ENCODE results near the gene DNAH12. TPM values are rescaled to one million over a fixed set of nuclear protein-coding genes. Genes with fewer than 3 reads are reported as not detected.

DNAH12 gene
- total and polyA plus RNA-seq, 4 donors: 0.05 to 0.08 (median 0.08) TPM; not detected in 1

DNA sequence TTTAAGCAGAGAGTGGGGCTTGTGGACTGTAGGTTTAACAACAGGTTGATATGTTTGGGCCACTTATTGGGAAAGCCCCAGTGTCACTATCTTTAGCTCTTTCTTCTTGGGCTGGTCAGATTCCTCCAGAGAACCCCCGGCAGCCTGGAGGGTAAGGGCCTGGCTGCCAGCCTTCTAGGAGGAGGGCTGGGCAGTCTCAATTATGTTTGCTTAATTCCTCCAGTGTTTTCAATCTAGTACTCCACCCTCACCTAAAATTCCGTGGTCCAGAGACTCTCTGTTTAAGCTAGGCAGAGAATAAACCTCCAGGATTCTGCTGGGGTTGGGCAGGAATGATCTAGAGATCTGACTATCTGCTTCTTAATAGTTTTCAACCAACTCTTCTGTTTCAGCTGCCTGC is 256.9 kb downstream of the DNAH12 start:
- no peak overlapping the region for H3K27ac ChIP-seq (ENCODE audit: low read depth in 1 of 2, low read length in 2 of 2)
- H3K4me3 ChIP-seq (ENCODE audit: low read depth in 1 of 3, low read length in 3 of 3): no peak overlapping the region
- H3K9ac ChIP-seq (ENCODE audit: low read depth in 1 of 2, low read length in 2 of 2): no peak overlapping the region
- H3K27me3 ChIP-seq (ENCODE audit: control insufficient read depth in 4 of 4, insufficient read depth in 4 of 4, low read length in 3 of 4): peaks cover 0 to 3% (median 0%) of the 10 kb centered on the region in 4 donors
- 71% methylated on average over 2 of the region's 2 CpGs for WGBS
- H3K9me3 ChIP-seq (ENCODE audit: control insufficient read depth in 4 of 4, low read length in 3 of 4): peaks cover 0 to 3% (median under 1%) of the 10 kb centered on the region in 4 donors
- no peaks in the 10 kb centered on the region for H3K4me1 ChIP-seq (ENCODE audit: control insufficient read depth in 4 of 4, insufficient read depth in 4 of 4, low read length in 3 of 4)
- H3K36me3 ChIP-seq (ENCODE audit: control insufficient read depth in 4 of 4, insufficient read depth in 3 of 4, low read depth in 1 of 4, low read length in 3 of 4): no peaks in the 10 kb centered on the region
- no peak for DNase-seq (ENCODE audit: low spot score)
- TF ChIP-seq EGR1 (IDR thresholded peaks at IDR 0.05; ENCODE audit: low read depth in 2 of 2) (no peak), NR2F2 (IDR thresholded peaks at IDR 0.05) (no peak), FOXA1 (IDR thresholded peaks at IDR 0.05) (no peak), GABPA (IDR thresholded peaks at IDR 0.05 in 1 of 2, conservative IDR thresholded peaks at IDR 0.05 in 1 of 2) (no peak), JUND (IDR thresholded peaks at IDR 0.05) (no peak), HNF4G (IDR thresholded peaks at IDR 0.05) (no peak), SP1 (IDR thresholded peaks at IDR 0.05) (no peak), FOXA2 (IDR thresholded peaks at IDR 0.05) (no peak), RAD21 (IDR thresholded peaks at IDR 0.05) (no peak), TAF1 (conservative IDR thresholded peaks at IDR 0.05) (no peak), YY1 (IDR thresholded peaks at IDR 0.05) (no peak), HNF4A (conservative IDR thresholded peaks at IDR 0.05) (no peak), RXRA (IDR thresholded peaks at IDR 0.05) (no peak)
- TF ChIP-seq, protein P1, sequence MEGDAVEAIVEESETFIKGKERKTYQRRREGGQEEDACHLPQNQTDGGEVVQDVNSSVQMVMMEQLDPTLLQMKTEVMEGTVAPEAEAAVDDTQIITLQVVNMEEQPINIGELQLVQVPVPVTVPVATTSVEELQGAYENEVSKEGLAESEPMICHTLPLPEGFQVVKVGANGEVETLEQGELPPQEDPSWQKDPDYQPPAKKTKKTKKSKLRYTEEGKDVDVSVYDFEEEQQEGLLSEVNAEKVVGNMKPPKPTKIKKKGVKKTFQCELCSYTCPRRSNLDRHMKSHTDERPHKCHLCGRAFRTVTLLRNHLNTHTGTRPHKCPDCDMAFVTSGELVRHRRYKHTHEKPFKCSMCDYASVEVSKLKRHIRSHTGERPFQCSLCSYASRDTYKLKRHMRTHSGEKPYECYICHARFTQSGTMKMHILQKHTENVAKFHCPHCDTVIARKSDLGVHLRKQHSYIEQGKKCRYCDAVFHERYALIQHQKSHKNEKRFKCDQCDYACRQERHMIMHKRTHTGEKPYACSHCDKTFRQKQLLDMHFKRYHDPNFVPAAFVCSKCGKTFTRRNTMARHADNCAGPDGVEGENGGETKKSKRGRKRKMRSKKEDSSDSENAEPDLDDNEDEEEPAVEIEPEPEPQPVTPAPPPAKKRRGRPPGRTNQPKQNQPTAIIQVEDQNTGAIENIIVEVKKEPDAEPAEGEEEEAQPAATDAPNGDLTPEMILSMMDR (IDR thresholded peaks at IDR 0.05; ENCODE audit: low read depth, low read length, missing input control): no peak
- TF ChIP-seq, protein P2, sequence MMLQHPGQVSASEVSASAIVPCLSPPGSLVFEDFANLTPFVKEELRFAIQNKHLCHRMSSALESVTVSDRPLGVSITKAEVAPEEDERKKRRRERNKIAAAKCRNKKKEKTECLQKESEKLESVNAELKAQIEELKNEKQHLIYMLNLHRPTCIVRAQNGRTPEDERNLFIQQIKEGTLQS (IDR thresholded peaks at IDR 0.05): no peak
- TF ChIP-seq, protein P3, sequence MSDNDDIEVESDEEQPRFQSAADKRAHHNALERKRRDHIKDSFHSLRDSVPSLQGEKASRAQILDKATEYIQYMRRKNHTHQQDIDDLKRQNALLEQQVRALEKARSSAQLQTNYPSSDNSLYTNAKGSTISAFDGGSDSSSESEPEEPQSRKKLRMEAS (IDR thresholded peaks at IDR 0.05): no peak
- TF ChIP-seq, protein P4, sequence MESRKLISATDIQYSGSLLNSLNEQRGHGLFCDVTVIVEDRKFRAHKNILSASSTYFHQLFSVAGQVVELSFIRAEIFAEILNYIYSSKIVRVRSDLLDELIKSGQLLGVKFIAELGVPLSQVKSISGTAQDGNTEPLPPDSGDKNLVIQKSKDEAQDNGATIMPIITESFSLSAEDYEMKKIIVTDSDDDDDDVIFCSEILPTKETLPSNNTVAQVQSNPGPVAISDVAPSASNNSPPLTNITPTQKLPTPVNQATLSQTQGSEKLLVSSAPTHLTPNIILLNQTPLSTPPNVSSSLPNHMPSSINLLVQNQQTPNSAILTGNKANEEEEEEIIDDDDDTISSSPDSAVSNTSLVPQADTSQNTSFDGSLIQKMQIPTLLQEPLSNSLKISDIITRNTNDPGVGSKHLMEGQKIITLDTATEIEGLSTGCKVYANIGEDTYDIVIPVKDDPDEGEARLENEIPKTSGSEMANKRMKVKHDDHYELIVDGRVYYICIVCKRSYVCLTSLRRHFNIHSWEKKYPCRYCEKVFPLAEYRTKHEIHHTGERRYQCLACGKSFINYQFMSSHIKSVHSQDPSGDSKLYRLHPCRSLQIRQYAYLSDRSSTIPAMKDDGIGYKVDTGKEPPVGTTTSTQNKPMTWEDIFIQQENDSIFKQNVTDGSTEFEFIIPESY (IDR thresholded peaks at IDR 0.05): no peak
- TF ChIP-seq, protein P5, sequence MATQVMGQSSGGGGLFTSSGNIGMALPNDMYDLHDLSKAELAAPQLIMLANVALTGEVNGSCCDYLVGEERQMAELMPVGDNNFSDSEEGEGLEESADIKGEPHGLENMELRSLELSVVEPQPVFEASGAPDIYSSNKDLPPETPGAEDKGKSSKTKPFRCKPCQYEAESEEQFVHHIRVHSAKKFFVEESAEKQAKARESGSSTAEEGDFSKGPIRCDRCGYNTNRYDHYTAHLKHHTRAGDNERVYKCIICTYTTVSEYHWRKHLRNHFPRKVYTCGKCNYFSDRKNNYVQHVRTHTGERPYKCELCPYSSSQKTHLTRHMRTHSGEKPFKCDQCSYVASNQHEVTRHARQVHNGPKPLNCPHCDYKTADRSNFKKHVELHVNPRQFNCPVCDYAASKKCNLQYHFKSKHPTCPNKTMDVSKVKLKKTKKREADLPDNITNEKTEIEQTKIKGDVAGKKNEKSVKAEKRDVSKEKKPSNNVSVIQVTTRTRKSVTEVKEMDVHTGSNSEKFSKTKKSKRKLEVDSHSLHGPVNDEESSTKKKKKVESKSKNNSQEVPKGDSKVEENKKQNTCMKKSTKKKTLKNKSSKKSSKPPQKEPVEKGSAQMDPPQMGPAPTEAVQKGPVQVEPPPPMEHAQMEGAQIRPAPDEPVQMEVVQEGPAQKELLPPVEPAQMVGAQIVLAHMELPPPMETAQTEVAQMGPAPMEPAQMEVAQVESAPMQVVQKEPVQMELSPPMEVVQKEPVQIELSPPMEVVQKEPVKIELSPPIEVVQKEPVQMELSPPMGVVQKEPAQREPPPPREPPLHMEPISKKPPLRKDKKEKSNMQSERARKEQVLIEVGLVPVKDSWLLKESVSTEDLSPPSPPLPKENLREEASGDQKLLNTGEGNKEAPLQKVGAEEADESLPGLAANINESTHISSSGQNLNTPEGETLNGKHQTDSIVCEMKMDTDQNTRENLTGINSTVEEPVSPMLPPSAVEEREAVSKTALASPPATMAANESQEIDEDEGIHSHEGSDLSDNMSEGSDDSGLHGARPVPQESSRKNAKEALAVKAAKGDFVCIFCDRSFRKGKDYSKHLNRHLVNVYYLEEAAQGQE (IDR thresholded peaks at IDR 0.05): no peak
